ENCODE data around the gene KLC1.

- TF ChIP-seq CTCF (IDR thresholded peaks at IDR 0.05) (no peak), POLR2A (IDR thresholded peaks at IDR 0.05) (no peak)
Observed at GRCh38 chr14:103646189-103646588, 17.2 kb downstream of the KLC1 start.
